ENCODE data around the gene LARP4B. TPM values are rescaled to one million over a fixed set of nuclear protein-coding genes. Genes with fewer than 3 reads are reported as not detected.

Gene LARP4B
- total and polyA plus RNA-seq, 4 donors = 5.5 to 20.4 (median 12.1) TPM

- TF ChIP-seq GABPA (IDR thresholded peaks at IDR 0.05 in 1 of 2, conservative IDR thresholded peaks at IDR 0.05 in 1 of 2) = no peak
- no peak for TF ChIP-seq HNF4A (conservative IDR thresholded peaks at IDR 0.05)
- no peak for TF ChIP-seq RAD21 (IDR thresholded peaks at IDR 0.05)
- TF ChIP-seq JUND (IDR thresholded peaks at IDR 0.05) = no peak
- TF ChIP-seq FOXA2 (IDR thresholded peaks at IDR 0.05) = no peak
- no peak for TF ChIP-seq MAX (IDR thresholded peaks at IDR 0.05)
- TF ChIP-seq HNF4G (IDR thresholded peaks at IDR 0.05) = no peak
- TF ChIP-seq SP1 (IDR thresholded peaks at IDR 0.05) = no peak
Measured at GRCh38 chr10:962342-962741, 30.8 kb upstream of the LARP4B start (continued).

GRCh38 chr10:958856-959255, 27.4 kb upstream of the LARP4B start:
- Histone ChIP-seq H3K27me3 (ENCODE audit: control insufficient read depth in 4 of 4, insufficient read depth in 4 of 4, low read length in 3 of 4) (no peaks in the 10 kb centered on the region), H3K9ac (ENCODE audit: low read depth in 1 of 2, low read length in 2 of 2) (no peak overlapping the region), H3K27ac (ENCODE audit: low read depth in 1 of 2, low read length in 2 of 2) (no peak overlapping the region), H3K4me1 (ENCODE audit: control insufficient read depth in 4 of 4, insufficient read depth in 4 of 4, low read length in 3 of 4) (no peaks in the 10 kb centered on the region), H3K36me3 (ENCODE audit: control insufficient read depth in 4 of 4, insufficient read depth in 3 of 4, low read depth in 1 of 4, low read length in 3 of 4) (no peaks in the 10 kb centered on the region), H3K4me3 (ENCODE audit: low read depth in 1 of 3, low read length in 3 of 3) (no peak overlapping the region), H3K9me3 (ENCODE audit: control insufficient read depth in 4 of 4, low read length in 3 of 4) (no peaks in the 10 kb centered on the region)
- no peak for DNase-seq (ENCODE audit: low spot score)
- TF ChIP-seq GABPA (IDR thresholded peaks at IDR 0.05 in 1 of 2, conservative IDR thresholded peaks at IDR 0.05 in 1 of 2) (no peak), YY1 (IDR thresholded peaks at IDR 0.05) (no peak), RAD21 (IDR thresholded peaks at IDR 0.05) (no peak)
- WGBS = 91% methylated on average over 6 of the region's 6 CpGs

- no peak overlapping the region for H3K9ac ChIP-seq (ENCODE audit: low read depth in 1 of 2, low read length in 2 of 2)
- no peak for DNase-seq (ENCODE audit: low spot score)
Measured at GRCh38 chr10:958106-958505, 26.6 kb upstream of the LARP4B start.

More at GRCh38 chr10:958106-958505, 26.6 kb upstream of the LARP4B start:
- WGBS = 93% methylated on average over 9 of the region's 9 CpGs
- H3K36me3 ChIP-seq (ENCODE audit: control insufficient read depth in 4 of 4, insufficient read depth in 3 of 4, low read depth in 1 of 4, low read length in 3 of 4) = no peaks in the 10 kb centered on the region
- no peaks in the 10 kb centered on the region for H3K9me3 ChIP-seq (ENCODE audit: control insufficient read depth in 4 of 4, low read length in 3 of 4)
- TF ChIP-seq RAD21 (IDR thresholded peaks at IDR 0.05) (no peak), SP1 (IDR thresholded peaks at IDR 0.05) (no peak), FOXA2 (IDR thresholded peaks at IDR 0.05) (no peak), MAX (IDR thresholded peaks at IDR 0.05) (no peak), FOXA1 (IDR thresholded peaks at IDR 0.05) (no peak), ZBTB33 (IDR thresholded peaks at IDR 0.05) (no peak), YY1 (IDR thresholded peaks at IDR 0.05) (no peak), GABPA (IDR thresholded peaks at IDR 0.05 in 1 of 2, conservative IDR thresholded peaks at IDR 0.05 in 1 of 2) (no peak), JUND (IDR thresholded peaks at IDR 0.05) (no peak), HNF4G (IDR thresholded peaks at IDR 0.05) (no peak), REST (IDR thresholded peaks at IDR 0.05) (no peak), HNF4A (conservative IDR thresholded peaks at IDR 0.05) (no peak), RXRA (IDR thresholded peaks at IDR 0.05) (no peak), ATF3 (IDR thresholded peaks at IDR 0.05) (no peak), NR2F2 (IDR thresholded peaks at IDR 0.05) (no peak), EGR1 (IDR thresholded peaks at IDR 0.05; ENCODE audit: low read depth in 2 of 2) (no peak), TAF1 (conservative IDR thresholded peaks at IDR 0.05) (no peak)
- TF ChIP-seq, protein P1, sequence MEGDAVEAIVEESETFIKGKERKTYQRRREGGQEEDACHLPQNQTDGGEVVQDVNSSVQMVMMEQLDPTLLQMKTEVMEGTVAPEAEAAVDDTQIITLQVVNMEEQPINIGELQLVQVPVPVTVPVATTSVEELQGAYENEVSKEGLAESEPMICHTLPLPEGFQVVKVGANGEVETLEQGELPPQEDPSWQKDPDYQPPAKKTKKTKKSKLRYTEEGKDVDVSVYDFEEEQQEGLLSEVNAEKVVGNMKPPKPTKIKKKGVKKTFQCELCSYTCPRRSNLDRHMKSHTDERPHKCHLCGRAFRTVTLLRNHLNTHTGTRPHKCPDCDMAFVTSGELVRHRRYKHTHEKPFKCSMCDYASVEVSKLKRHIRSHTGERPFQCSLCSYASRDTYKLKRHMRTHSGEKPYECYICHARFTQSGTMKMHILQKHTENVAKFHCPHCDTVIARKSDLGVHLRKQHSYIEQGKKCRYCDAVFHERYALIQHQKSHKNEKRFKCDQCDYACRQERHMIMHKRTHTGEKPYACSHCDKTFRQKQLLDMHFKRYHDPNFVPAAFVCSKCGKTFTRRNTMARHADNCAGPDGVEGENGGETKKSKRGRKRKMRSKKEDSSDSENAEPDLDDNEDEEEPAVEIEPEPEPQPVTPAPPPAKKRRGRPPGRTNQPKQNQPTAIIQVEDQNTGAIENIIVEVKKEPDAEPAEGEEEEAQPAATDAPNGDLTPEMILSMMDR (IDR thresholded peaks at IDR 0.05; ENCODE audit: low read depth, low read length, missing input control) = no peak
- no peak overlapping the region for H3K4me3 ChIP-seq (ENCODE audit: low read depth in 1 of 3, low read length in 3 of 3)
- H3K27ac ChIP-seq (ENCODE audit: low read depth in 1 of 2, low read length in 2 of 2) = no peak overlapping the region
- no peaks in the 10 kb centered on the region for H3K27me3 ChIP-seq (ENCODE audit: control insufficient read depth in 4 of 4, insufficient read depth in 4 of 4, low read length in 3 of 4)
- H3K4me1 ChIP-seq (ENCODE audit: control insufficient read depth in 4 of 4, insufficient read depth in 4 of 4, low read length in 3 of 4) = no peaks in the 10 kb centered on the region
